Brain microvascular endothelial cell (primary cell): Measurements from ENCODE around the gene MARS1.
A peak's percentile ranks its signal among the peaks of the same experiment; 100 is the strongest.

Source experiments
- DNase-seq: peaks from one replicate; pipeline ENCODE4 v3.0.0-alpha.2; 2020
- H3K27ac ChIP-seq: fragments of 250-450 bp; sonication (Bioruptor Pico); 2 replicates; pipeline ENCODE4 v1.5.1; 2020; ENCODE audit warnings: mild to moderate bottlenecking, moderate library complexity
- H3K27me3 ChIP-seq: fragments of 250-450 bp; sonication (Bioruptor Pico); replicated peaks from 2 replicates; pipeline ENCODE4 v1.5.1; 2020; ENCODE audit warnings: mild to moderate bottlenecking
- H3K36me3 ChIP-seq: fragments of 250-450 bp; sonication (Bioruptor Pico); replicated peaks from 2 replicates; pipeline ENCODE4 v1.5.1; 2020; ENCODE audit warnings: mild to moderate bottlenecking
- H3K4me3 ChIP-seq: 2 replicates; pipeline ENCODE4 v1.5.1; 2011; ENCODE audit warnings: low read depth, mild to moderate bottlenecking, control low read depth, low read length, moderate library complexity
- CTCF ChIP-seq: IDR thresholded peaks from 2 replicates; pipeline ENCODE4 v1.5.1; 2011; ENCODE audit warnings: low read depth, mild to moderate bottlenecking, moderate library complexity, low read length, control low read depth, inconsistent platforms; ENCODE audit errors: missing control alignments
- in situ Hi-C: cut with HindIII; loops from 2 replicates; pipeline ENCODE4 v1.10.0; 2017; ENCODE audit warnings: low sequenced_read_pairs, low pct_ligation_motif_present

Gene MARS1

GRCh38 chr12:57522887-57523705 is 35.2 kb downstream of the MARS1 start:
- H3K27ac ChIP-seq = peak overlapping the region; percentile 71
- H3K36me3 ChIP-seq = peaks cover 28% of the 10 kb centered on the region
- TF ChIP-seq CTCF = no peak
- in situ Hi-C loops = no loop called here
- peak overlapping the region; percentile 77 for H3K4me3 ChIP-seq
- H3K27me3 ChIP-seq = no peaks in the 10 kb centered on the region
- peak; percentile 14 for DNase-seq

- peak overlapping the region; percentile 40 for H3K27ac ChIP-seq
- no peaks in the 10 kb centered on the region for H3K27me3 ChIP-seq
- H3K4me3 ChIP-seq = peak overlapping the region; percentile 77
- DNase-seq = no peak
- H3K36me3 ChIP-seq = peaks cover 30% of the 10 kb centered on the region
- no peak for TF ChIP-seq CTCF
- in situ Hi-C loops = no loop called here
Observed at GRCh38 chr12:57523706-57524614, 36.1 kb downstream of the MARS1 start.

GRCh38 chr12:57524814-57525614 is 37.1 kb downstream of the MARS1 start:
- TF ChIP-seq CTCF = no peak
- DNase-seq = no peak
- in situ Hi-C loops = no loop called here
- Histone ChIP-seq H3K27ac (no peak overlapping the region), H3K27me3 (no peaks in the 10 kb centered on the region), H3K4me3 (peak overlapping the region; percentile 9), H3K36me3 (peaks cover 37% of the 10 kb centered on the region)

GRCh38 chr12:57525615-57526383 is 37.9 kb downstream of the MARS1 start:
- DNase-seq = no peak
- no peaks in the 10 kb centered on the region for H3K27me3 ChIP-seq
- no peak for TF ChIP-seq CTCF
- peaks cover 45% of the 10 kb centered on the region for H3K36me3 ChIP-seq
- no peak overlapping the region for H3K4me3 ChIP-seq
- in situ Hi-C loops = no loop called here
- no peak overlapping the region for H3K27ac ChIP-seq
